HEK293 (cell line): ENCODE measurements around the gene ANXA10.

Source experiments
- CTCF ChIP-seq: fragments of 450-650 bp; formaldehyde crosslinking; IDR thresholded peaks from 2 replicates; pipeline ENCODE4 v1.5.1; 2016; ENCODE audit warnings: missing biosample characterization, missing genetic modification characterization
- GLIS2 ChIP-seq: fragments of 450-650 bp; formaldehyde crosslinking; IDR thresholded peaks from 2 replicates; pipeline ENCODE4 v1.5.1; 2016; ENCODE audit warnings: missing biosample characterization, missing genetic modification characterization
- TSHZ1 ChIP-seq: fragments of 450-650 bp; formaldehyde crosslinking; IDR thresholded peaks from 2 replicates; pipeline ENCODE4 v1.5.1; 2016; ENCODE audit warnings: missing biosample characterization, missing genetic modification characterization, borderline replicate concordance
- ZBTB26 ChIP-seq: fragments of 450-650 bp; formaldehyde crosslinking; optimal IDR thresholded peaks from 2 replicates; pipeline ENCODE3; 2016; ENCODE audit warnings: missing biosample characterization, mild to moderate bottlenecking, missing genetic modification characterization
- ZNF121 ChIP-seq: fragments of 450-650 bp; formaldehyde crosslinking; IDR thresholded peaks from 2 replicates; pipeline ENCODE4 v1.5.1; 2016; ENCODE audit warnings: missing biosample characterization, missing genetic modification characterization
- ZNF23 ChIP-seq: fragments of 450-650 bp; formaldehyde crosslinking; IDR thresholded peaks from 2 replicates; pipeline ENCODE4 v1.5.1; 2016; ENCODE audit warnings: missing biosample characterization, missing genetic modification characterization, borderline replicate concordance
- ZNF292 ChIP-seq: fragments of 450-650 bp; formaldehyde crosslinking; IDR thresholded peaks from 2 replicates; pipeline ENCODE4 v1.5.1; 2016; ENCODE audit warnings: low read depth, missing biosample characterization, missing genetic modification characterization, borderline replicate concordance
- ZNF529 ChIP-seq: fragments of 450-650 bp; formaldehyde crosslinking; IDR thresholded peaks from 2 replicates; pipeline ENCODE4 v1.5.1; 2017; ENCODE audit warnings: missing genetic modification characterization, missing biosample characterization; ENCODE audit not compliant: insufficient replicate concordance
- ZNF624 ChIP-seq: fragments of 450-650 bp; formaldehyde crosslinking; IDR thresholded peaks from 2 replicates; pipeline ENCODE4 v1.5.1; 2017; ENCODE audit warnings: missing biosample characterization, missing genetic modification characterization
- ZNF785 ChIP-seq: fragments of 450-650 bp; formaldehyde crosslinking; IDR thresholded peaks from 2 replicates; pipeline ENCODE4 v1.5.1; 2016; ENCODE audit warnings: missing biosample characterization, missing genetic modification characterization
- ZNF830 ChIP-seq: fragments of 450-650 bp; IDR thresholded peaks from 2 replicates; pipeline ENCODE4 v1.5.0; 2018; ENCODE audit warnings: missing biosample characterization, missing genetic modification characterization, low read depth, mild to moderate bottlenecking, moderate library complexity
- TF ChIP-seq, protein P1 (sequence below): fragments of 450-650 bp; formaldehyde crosslinking; IDR thresholded peaks from 2 replicates; pipeline ENCODE4 v1.5.1; 2016; ENCODE audit warnings: missing biosample characterization, missing genetic modification characterization
- TF ChIP-seq, protein P2 (sequence below): fragments of 450-650 bp; formaldehyde crosslinking; IDR thresholded peaks from 2 replicates; pipeline ENCODE4 v1.5.1; 2016; ENCODE audit warnings: missing biosample characterization, missing genetic modification characterization, borderline replicate concordance
- TF ChIP-seq, protein P3 (sequence below): fragments of 450-650 bp; formaldehyde crosslinking; IDR thresholded peaks from 2 replicates; pipeline ENCODE4 v1.5.1; 2017; ENCODE audit warnings: missing biosample characterization, missing genetic modification characterization

DNA sequence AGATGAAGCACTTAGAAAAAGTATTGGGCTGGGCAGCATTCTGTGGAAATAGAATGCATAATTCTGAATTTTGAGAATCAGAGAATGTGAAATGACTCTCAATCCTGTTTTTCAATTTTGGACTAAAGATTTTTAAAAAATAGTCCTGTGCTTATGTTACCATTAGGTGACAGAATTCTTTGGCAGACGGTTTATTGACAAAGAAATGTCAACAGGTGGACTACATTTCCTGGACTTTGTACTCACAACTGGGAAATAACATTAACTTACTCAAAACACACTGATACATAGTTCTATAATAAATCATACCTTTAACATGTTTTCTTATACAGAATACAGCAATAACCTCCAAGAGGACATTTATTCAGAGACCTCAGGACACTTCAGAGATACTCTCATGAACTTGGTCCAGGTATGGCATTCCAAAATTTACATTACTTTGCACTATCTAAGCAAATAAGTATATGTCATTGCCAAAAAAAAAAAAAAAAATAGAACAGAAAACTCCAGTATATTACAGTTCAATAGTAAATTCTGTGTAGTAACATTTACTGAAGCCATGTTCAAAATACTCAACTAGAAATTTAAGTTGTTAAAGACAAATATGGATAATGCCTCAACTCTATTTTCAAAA is 72.7 kb downstream of the ANXA10 start:
- TF ChIP-seq ZNF292 = no peak
- TF ChIP-seq CTCF = no peak
- TF ChIP-seq, protein P1, sequence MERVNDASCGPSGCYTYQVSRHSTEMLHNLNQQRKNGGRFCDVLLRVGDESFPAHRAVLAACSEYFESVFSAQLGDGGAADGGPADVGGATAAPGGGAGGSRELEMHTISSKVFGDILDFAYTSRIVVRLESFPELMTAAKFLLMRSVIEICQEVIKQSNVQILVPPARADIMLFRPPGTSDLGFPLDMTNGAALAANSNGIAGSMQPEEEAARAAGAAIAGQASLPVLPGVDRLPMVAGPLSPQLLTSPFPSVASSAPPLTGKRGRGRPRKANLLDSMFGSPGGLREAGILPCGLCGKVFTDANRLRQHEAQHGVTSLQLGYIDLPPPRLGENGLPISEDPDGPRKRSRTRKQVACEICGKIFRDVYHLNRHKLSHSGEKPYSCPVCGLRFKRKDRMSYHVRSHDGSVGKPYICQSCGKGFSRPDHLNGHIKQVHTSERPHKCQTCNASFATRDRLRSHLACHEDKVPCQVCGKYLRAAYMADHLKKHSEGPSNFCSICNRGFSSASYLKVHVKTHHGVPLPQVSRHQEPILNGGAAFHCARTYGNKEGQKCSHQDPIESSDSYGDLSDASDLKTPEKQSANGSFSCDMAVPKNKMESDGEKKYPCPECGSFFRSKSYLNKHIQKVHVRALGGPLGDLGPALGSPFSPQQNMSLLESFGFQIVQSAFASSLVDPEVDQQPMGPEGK (tag by site-specific recombination) = no peak
- no peak for TF ChIP-seq ZBTB26 (tag by site-specific recombination)
- TF ChIP-seq GLIS2 (tag by site-specific recombination) = no peak
- no peak for TF ChIP-seq ZNF121
- TF ChIP-seq, protein P2, sequence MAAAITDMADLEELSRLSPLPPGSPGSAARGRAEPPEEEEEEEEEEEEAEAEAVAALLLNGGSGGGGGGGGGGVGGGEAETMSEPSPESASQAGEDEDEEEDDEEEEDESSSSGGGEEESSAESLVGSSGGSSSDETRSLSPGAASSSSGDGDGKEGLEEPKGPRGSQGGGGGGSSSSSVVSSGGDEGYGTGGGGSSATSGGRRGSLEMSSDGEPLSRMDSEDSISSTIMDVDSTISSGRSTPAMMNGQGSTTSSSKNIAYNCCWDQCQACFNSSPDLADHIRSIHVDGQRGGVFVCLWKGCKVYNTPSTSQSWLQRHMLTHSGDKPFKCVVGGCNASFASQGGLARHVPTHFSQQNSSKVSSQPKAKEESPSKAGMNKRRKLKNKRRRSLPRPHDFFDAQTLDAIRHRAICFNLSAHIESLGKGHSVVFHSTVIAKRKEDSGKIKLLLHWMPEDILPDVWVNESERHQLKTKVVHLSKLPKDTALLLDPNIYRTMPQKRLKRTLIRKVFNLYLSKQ = no peak
- no peak for TF ChIP-seq ZNF830 (tag by site-specific recombination)
- no peak for TF ChIP-seq ZNF624 (tag by site-specific recombination)
- TF ChIP-seq ZNF785 (tag by site-specific recombination) = no peak
- no peak for TF ChIP-seq ZNF529 (tag by site-specific recombination)
- TF ChIP-seq TSHZ1 = no peak
- TF ChIP-seq, protein P3, sequence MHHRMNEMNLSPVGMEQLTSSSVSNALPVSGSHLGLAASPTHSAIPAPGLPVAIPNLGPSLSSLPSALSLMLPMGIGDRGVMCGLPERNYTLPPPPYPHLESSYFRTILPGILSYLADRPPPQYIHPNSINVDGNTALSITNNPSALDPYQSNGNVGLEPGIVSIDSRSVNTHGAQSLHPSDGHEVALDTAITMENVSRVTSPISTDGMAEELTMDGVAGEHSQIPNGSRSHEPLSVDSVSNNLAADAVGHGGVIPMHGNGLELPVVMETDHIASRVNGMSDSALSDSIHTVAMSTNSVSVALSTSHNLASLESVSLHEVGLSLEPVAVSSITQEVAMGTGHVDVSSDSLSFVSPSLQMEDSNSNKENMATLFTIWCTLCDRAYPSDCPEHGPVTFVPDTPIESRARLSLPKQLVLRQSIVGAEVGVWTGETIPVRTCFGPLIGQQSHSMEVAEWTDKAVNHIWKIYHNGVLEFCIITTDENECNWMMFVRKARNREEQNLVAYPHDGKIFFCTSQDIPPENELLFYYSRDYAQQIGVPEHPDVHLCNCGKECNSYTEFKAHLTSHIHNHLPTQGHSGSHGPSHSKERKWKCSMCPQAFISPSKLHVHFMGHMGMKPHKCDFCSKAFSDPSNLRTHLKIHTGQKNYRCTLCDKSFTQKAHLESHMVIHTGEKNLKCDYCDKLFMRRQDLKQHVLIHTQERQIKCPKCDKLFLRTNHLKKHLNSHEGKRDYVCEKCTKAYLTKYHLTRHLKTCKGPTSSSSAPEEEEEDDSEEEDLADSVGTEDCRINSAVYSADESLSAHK (tag by site-specific recombination) = no peak
- TF ChIP-seq ZNF23 = no peak
